ENCODE measurements around the gene ADGRL2. TPM values are rescaled to one million over a fixed set of nuclear protein-coding genes. Genes with fewer than 3 reads are reported as not detected.

The ADGRL2 gene
- total RNA-seq, 2 donors from 2014 or later = 61.6 to 76.4 TPM

- 96 to 100% methylated on average over 1 of the region's 2 CpGs for WGBS, 2 experiments (ENCODE audit: insufficient coverage in 1 of 2, insufficient read length in 1 of 2)
- H3K36me3 Mint-ChIP-seq (ENCODE audit: low read depth) = peaks cover 5% of the 10 kb centered on the region
- DNase-seq = no peak
- no peak overlapping the region for H3K4me3 ChIP-seq (ENCODE audit: low read length)
- H3K27ac ChIP-seq (ENCODE audit: low read depth, low read length) = no peak overlapping the region
- H3K9me3 ChIP-seq (ENCODE audit: control insufficient read depth, low read length) = no peaks in the 10 kb centered on the region
- peaks cover 11% of the 10 kb centered on the region for H3K4me1 ChIP-seq (ENCODE audit: control insufficient read depth, insufficient read depth, low read length)
- no peak overlapping the region for H3K27ac Mint-ChIP-seq
- no peak overlapping the region for H3K4me3 Mint-ChIP-seq
- H3K9me3 Mint-ChIP-seq = no peaks in the 10 kb centered on the region
- H3K27me3 ChIP-seq (ENCODE audit: control insufficient read depth, insufficient read depth, low read length, poor library complexity, severe bottlenecking) = no peaks in the 10 kb centered on the region
- peaks cover 19% of the 10 kb centered on the region for H3K36me3 ChIP-seq (ENCODE audit: control insufficient read depth, insufficient read depth, low read length)
- no peak overlapping the region for H3K9ac ChIP-seq (ENCODE audit: extremely low read depth, low read length, poor library complexity, severe bottlenecking)
- TF ChIP-seq, protein P1, sequence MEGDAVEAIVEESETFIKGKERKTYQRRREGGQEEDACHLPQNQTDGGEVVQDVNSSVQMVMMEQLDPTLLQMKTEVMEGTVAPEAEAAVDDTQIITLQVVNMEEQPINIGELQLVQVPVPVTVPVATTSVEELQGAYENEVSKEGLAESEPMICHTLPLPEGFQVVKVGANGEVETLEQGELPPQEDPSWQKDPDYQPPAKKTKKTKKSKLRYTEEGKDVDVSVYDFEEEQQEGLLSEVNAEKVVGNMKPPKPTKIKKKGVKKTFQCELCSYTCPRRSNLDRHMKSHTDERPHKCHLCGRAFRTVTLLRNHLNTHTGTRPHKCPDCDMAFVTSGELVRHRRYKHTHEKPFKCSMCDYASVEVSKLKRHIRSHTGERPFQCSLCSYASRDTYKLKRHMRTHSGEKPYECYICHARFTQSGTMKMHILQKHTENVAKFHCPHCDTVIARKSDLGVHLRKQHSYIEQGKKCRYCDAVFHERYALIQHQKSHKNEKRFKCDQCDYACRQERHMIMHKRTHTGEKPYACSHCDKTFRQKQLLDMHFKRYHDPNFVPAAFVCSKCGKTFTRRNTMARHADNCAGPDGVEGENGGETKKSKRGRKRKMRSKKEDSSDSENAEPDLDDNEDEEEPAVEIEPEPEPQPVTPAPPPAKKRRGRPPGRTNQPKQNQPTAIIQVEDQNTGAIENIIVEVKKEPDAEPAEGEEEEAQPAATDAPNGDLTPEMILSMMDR (conservative IDR thresholded peaks at IDR 0.05) = no peak
- H3K27me3 Mint-ChIP-seq (ENCODE audit: insufficient read depth) = no peaks in the 10 kb centered on the region
- peaks cover 49% of the 10 kb centered on the region for H3K4me1 Mint-ChIP-seq
Measured at GRCh38 chr1:81976539-81976938, 175.8 kb downstream of the ADGRL2 start.

- H3K9me3 ChIP-seq (ENCODE audit: control insufficient read depth, low read length) = no peaks in the 10 kb centered on the region
- no peaks in the 10 kb centered on the region for H3K9me3 Mint-ChIP-seq
- peaks cover 49% of the 10 kb centered on the region for H3K4me1 Mint-ChIP-seq
- peaks cover 17% of the 10 kb centered on the region for H3K36me3 ChIP-seq (ENCODE audit: control insufficient read depth, insufficient read depth, low read length)
- H3K4me1 ChIP-seq (ENCODE audit: control insufficient read depth, insufficient read depth, low read length) = peaks cover 11% of the 10 kb centered on the region
- H3K27ac Mint-ChIP-seq = peak overlapping the region; percentile 1
- H3K27me3 Mint-ChIP-seq (ENCODE audit: insufficient read depth) = no peaks in the 10 kb centered on the region
- no peak for DNase-seq
- no peak overlapping the region for H3K9ac ChIP-seq (ENCODE audit: extremely low read depth, low read length, poor library complexity, severe bottlenecking)
- H3K4me3 Mint-ChIP-seq = no peak overlapping the region
- no peak overlapping the region for H3K4me3 ChIP-seq (ENCODE audit: low read length)
- TF ChIP-seq, protein P1 (conservative IDR thresholded peaks at IDR 0.05) = no peak
- H3K36me3 Mint-ChIP-seq (ENCODE audit: low read depth) = peaks cover 11% of the 10 kb centered on the region
- no peaks in the 10 kb centered on the region for H3K27me3 ChIP-seq (ENCODE audit: control insufficient read depth, insufficient read depth, low read length, poor library complexity, severe bottlenecking)
- H3K27ac ChIP-seq (ENCODE audit: low read depth, low read length) = no peak overlapping the region
Measured at GRCh38 chr1:81978945-81979344, 178.2 kb downstream of the ADGRL2 start.

- peaks cover 20% of the 10 kb centered on the region for H3K36me3 Mint-ChIP-seq (ENCODE audit: low read depth)
- H3K36me3 ChIP-seq (ENCODE audit: control insufficient read depth, insufficient read depth, low read length) = peaks cover 35% of the 10 kb centered on the region
- H3K4me1 Mint-ChIP-seq = peaks cover 41% of the 10 kb centered on the region
- H3K27me3 Mint-ChIP-seq (ENCODE audit: insufficient read depth) = no peaks in the 10 kb centered on the region
- no peak for DNase-seq
- no peaks in the 10 kb centered on the region for H3K27me3 ChIP-seq (ENCODE audit: control insufficient read depth, insufficient read depth, low read length, poor library complexity, severe bottlenecking)
- TF ChIP-seq, protein P1 (conservative IDR thresholded peaks at IDR 0.05) = no peak
- H3K9me3 ChIP-seq (ENCODE audit: control insufficient read depth, low read length) = no peaks in the 10 kb centered on the region
- no peak overlapping the region for H3K9ac ChIP-seq (ENCODE audit: extremely low read depth, low read length, poor library complexity, severe bottlenecking)
- 90% methylated on average over 2 of the region's 2 CpGs; no CpG with 5 or more reads in 1 of the 2 experiments for WGBS, 2 experiments (ENCODE audit: insufficient coverage in 1 of 2, insufficient read length in 1 of 2)
- no peak overlapping the region for H3K4me3 Mint-ChIP-seq
- H3K9me3 Mint-ChIP-seq = no peaks in the 10 kb centered on the region
- no peak overlapping the region for H3K27ac ChIP-seq (ENCODE audit: low read depth, low read length)
- peaks cover 8% of the 10 kb centered on the region for H3K4me1 ChIP-seq (ENCODE audit: control insufficient read depth, insufficient read depth, low read length)
- H3K4me3 ChIP-seq (ENCODE audit: low read length) = no peak overlapping the region
- no peak overlapping the region for H3K27ac Mint-ChIP-seq
Measured at GRCh38 chr1:81982523-81982922, 181.8 kb downstream of the ADGRL2 start.
